CD14-positive monocyte (primary cell): ENCODE data around the gene KCNJ10. TPM values are rescaled to one million over a fixed set of nuclear protein-coding genes. Genes with fewer than 3 reads are reported as not detected.
A peak's percentile ranks its signal among the peaks of the same experiment; 100 is the strongest.

ENCODE experiments used
- DNase-seq, 3 donors: peaks; one replicate each; pipeline ENCODE4 v3.0.0-alpha.2; 2011 to 2022
- H2AFZ ChIP-seq: 2 replicates; pipeline ENCODE4 v1.6.0; 2012; ENCODE audit warnings: mild to moderate bottlenecking, low read depth, low read length, inconsistent platforms; ENCODE audit not compliant: insufficient read depth, poor library complexity, severe bottlenecking
- H3K27ac ChIP-seq, 2 donors: 1 replicate in 1 of 2; 2 replicates in 1 of 2; pipeline ENCODE4 v1.5.1; 2012 to 2013; ENCODE audit warnings: low read length in 2 of 2, control low read depth in 1 of 2, inconsistent platforms in 1 of 2, low read depth in 1 of 2, mild to moderate bottlenecking in 1 of 2
- H3K27me3 ChIP-seq, 2 donors: one replicate each; pipeline versions ENCODE4 v1.6.0 to v1.6.1; 2011 to 2013; ENCODE audit warnings: low read length in 2 of 2; ENCODE audit not compliant: control insufficient read depth in 2 of 2, insufficient read depth in 2 of 2
- H3K36me3 ChIP-seq, 2 donors: replicated peaks in 1 of 2; 1 replicate in 1 of 2; 2 replicates in 1 of 2; pipeline versions ENCODE4 v1.5.1 to v1.6.1; 2012 to 2013; ENCODE audit warnings: low read length in 2 of 2, control low read depth in 1 of 2, inconsistent platforms in 1 of 2, mild to moderate bottlenecking in 1 of 2; ENCODE audit not compliant: insufficient read depth in 2 of 2, control insufficient read depth in 1 of 2
- H3K4me1 ChIP-seq, 2 donors: 1 replicate in 1 of 2; 2 replicates in 1 of 2; pipeline versions ENCODE4 v1.5.1 to v1.6.1; 2012 to 2013; ENCODE audit warnings: low read length in 2 of 2, control low read depth in 1 of 2, inconsistent platforms in 1 of 2, mild to moderate bottlenecking in 1 of 2, moderate library complexity in 1 of 2; ENCODE audit not compliant: insufficient read depth in 2 of 2, control insufficient read depth in 1 of 2
- H3K4me2 ChIP-seq: replicated peaks from 2 replicates; pipeline ENCODE3; 2012; ENCODE audit warnings: low read length, moderate library complexity, mild to moderate bottlenecking; ENCODE audit not compliant: poor library complexity, severe bottlenecking; ENCODE audit errors: extremely low read depth
- H3K4me3 ChIP-seq, 3 experiments: fragments of 200-600 bp in 1 of 3; sonication (generic) in 1 of 3; replicated peaks in 1 of 3; 1 replicate in 2 of 3; 2 replicates in 1 of 3; pipeline ENCODE4 v1.5.1; 2011 to 2013; ENCODE audit warnings: low read length in 3 of 3, mild to moderate bottlenecking in 3 of 3, control low read depth in 2 of 3, low read depth in 2 of 3, inconsistent platforms in 1 of 3, moderate library complexity in 1 of 3
- H3K79me2 ChIP-seq: 2 replicates; pipeline ENCODE4 v1.6.0; 2012; ENCODE audit warnings: mild to moderate bottlenecking, control low read depth, inconsistent platforms, low read length, moderate library complexity; ENCODE audit not compliant: insufficient read depth
- H3K9ac ChIP-seq: 2 replicates; pipeline ENCODE4 v1.6.0; 2017; ENCODE audit warnings: low read length, mild to moderate bottlenecking; ENCODE audit not compliant: insufficient read depth, poor library complexity, severe bottlenecking
- H3K9me3 ChIP-seq, 2 donors: replicated peaks in 1 of 2; 1 replicate in 1 of 2; 2 replicates in 1 of 2; pipeline versions ENCODE4 v1.5.1 to v1.6.1; 2012 to 2013; ENCODE audit warnings: low read length in 2 of 2, control low read depth in 1 of 2; ENCODE audit not compliant: control insufficient read depth in 1 of 2, insufficient read depth in 1 of 2
- H4K20me1 ChIP-seq: 2 replicates; pipeline ENCODE4 v1.6.0; 2012; ENCODE audit warnings: mild to moderate bottlenecking, low read length, control low read depth, moderate library complexity; ENCODE audit not compliant: insufficient read depth
- H3K27ac Mint-ChIP-seq, 7 donors: one replicate each; pipeline ENCODE4 v1.8.0; 2020; ENCODE audit warnings: mild to moderate bottlenecking in 7 of 7, mixed read lengths in 7 of 7, moderate library complexity in 6 of 7, inconsistent platforms in 2 of 7
- H3K27me3 Mint-ChIP-seq, 3 donors: one replicate each; pipeline ENCODE4 v1.8.0; 2021 to 2022; ENCODE audit warnings: low read depth in 3 of 3, mild to moderate bottlenecking in 3 of 3, mixed read lengths in 3 of 3, moderate library complexity in 3 of 3, inconsistent platforms in 1 of 3
- H3K36me3 Mint-ChIP-seq, 2 donors: one replicate each; pipeline ENCODE4 v1.8.0; 2020; ENCODE audit warnings: mixed read lengths in 2 of 2, inconsistent platforms in 1 of 2, mild to moderate bottlenecking in 1 of 2
- H3K4me1 Mint-ChIP-seq: one replicate; pipeline ENCODE4 v1.8.0; 2020; ENCODE audit warnings: mild to moderate bottlenecking, mixed read lengths
- H3K4me3 Mint-ChIP-seq, 2 donors: one replicate each; pipeline ENCODE4 v1.8.0; 2020; ENCODE audit warnings: mild to moderate bottlenecking in 2 of 2, mixed read lengths in 2 of 2, moderate library complexity in 1 of 2
- H3K9me3 Mint-ChIP-seq, 7 donors: one replicate each; pipeline ENCODE4 v1.8.0; 2020 to 2022; ENCODE audit warnings: mixed read lengths in 7 of 7, mild to moderate bottlenecking in 6 of 7, moderate library complexity in 6 of 7, inconsistent platforms in 2 of 7
- WGBS: methylation state at CpG from one replicate; pipeline ENCODE4 v1.1.5; 2013; ENCODE audit warnings: missing lambda C conversion rate; ENCODE audit not compliant: insufficient coverage; 5-methylcytosine and 5-hydroxymethylcytosine counted together
- intact Hi-C, 2 donors: fragments of 100-400 bp; cut with micrococcal nuclease; formaldehyde crosslinking; loops; one replicate each; pipeline versions ENCODE4 v1.15.0 to v1.15.1; 2023
- polyA plus RNA-seq, 3 donors: library from polyadenylated mRNA; depleted of rRNA in 1 of 3; unstranded in 2 of 3; stranded (reverse) in 1 of 3; fragments of 300-500 nt in 2 of 3; fragments of >200 nt in 1 of 3; fragmentation: Illumina TruSeq in 2 of 3; gene quantifications; 1 replicate in 2 of 3; 2 replicates in 1 of 3; pipeline ENCODE4 v1.2.3, GENCODE V29; 2012 to 2021
- TF ChIP-seq, protein P1 (sequence below): fragments of 200-600 bp; IDR thresholded peaks from one replicate; pipeline ENCODE4 v1.8.0; 2022; ENCODE audit warnings: antibody characterized with exemption, mild to moderate bottlenecking

KCNJ10 gene
- polyA plus RNA-seq, 3 donors, result 0.23 TPM; not detected in 2

DNA sequence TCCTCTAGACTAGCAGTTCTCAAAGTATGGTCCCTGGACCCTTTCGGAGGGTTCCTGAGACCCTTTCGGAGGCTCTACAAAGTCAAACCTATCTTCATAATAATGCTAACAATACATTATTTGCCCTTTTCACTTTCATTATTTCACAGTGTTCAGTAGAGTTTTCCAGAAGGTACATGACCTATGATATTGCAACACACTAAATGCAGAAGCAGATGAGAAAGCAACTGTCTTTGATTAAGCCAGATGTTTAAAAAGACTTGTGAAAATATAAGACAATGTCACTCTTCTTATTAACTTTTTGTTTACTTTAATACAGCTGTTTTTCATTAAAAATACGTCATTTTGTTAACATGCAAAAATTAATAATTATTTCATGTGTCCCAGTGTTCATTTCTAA, 5.8 kb downstream of the KCNJ10 start:
- TF ChIP-seq, protein P1, sequence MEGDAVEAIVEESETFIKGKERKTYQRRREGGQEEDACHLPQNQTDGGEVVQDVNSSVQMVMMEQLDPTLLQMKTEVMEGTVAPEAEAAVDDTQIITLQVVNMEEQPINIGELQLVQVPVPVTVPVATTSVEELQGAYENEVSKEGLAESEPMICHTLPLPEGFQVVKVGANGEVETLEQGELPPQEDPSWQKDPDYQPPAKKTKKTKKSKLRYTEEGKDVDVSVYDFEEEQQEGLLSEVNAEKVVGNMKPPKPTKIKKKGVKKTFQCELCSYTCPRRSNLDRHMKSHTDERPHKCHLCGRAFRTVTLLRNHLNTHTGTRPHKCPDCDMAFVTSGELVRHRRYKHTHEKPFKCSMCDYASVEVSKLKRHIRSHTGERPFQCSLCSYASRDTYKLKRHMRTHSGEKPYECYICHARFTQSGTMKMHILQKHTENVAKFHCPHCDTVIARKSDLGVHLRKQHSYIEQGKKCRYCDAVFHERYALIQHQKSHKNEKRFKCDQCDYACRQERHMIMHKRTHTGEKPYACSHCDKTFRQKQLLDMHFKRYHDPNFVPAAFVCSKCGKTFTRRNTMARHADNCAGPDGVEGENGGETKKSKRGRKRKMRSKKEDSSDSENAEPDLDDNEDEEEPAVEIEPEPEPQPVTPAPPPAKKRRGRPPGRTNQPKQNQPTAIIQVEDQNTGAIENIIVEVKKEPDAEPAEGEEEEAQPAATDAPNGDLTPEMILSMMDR, result no peak
- peaks cover 24 to 27% of the 10 kb centered on the region in 2 donors for H3K4me1 ChIP-seq
- no peaks in the 10 kb centered on the region for H3K36me3 ChIP-seq
- H3K27ac Mint-ChIP-seq, result no peak overlapping the region
- H3K36me3 Mint-ChIP-seq, result peaks cover 0 to 3% of the 10 kb centered on the region in 2 donors
- peaks cover 14 to 33% (median 20%) of the 10 kb centered on the region in 3 donors for H3K27me3 Mint-ChIP-seq
- peaks cover 5% of the 10 kb centered on the region for H3K4me1 Mint-ChIP-seq
- H3K27ac ChIP-seq, result no peak overlapping the region
- no peak for DNase-seq
- intact Hi-C loops, result no loop called here
- H3K9ac ChIP-seq, result no peak overlapping the region
- no peak overlapping the region for H3K4me2 ChIP-seq
- 80% methylated on average over 1 of the region's 3 CpGs for WGBS
- H3K9me3 Mint-ChIP-seq, result peaks cover 0 to 1% (median 0%) of the 10 kb centered on the region in 7 donors
- H3K4me3 Mint-ChIP-seq, result no peak overlapping the region
- H2AFZ ChIP-seq, result no peak overlapping the region
- no peaks in the 10 kb centered on the region for H4K20me1 ChIP-seq
- no peaks in the 10 kb centered on the region for H3K79me2 ChIP-seq
- H3K9me3 ChIP-seq, result no peaks in the 10 kb centered on the region
- peaks cover 2 to 5% of the 10 kb centered on the region in 2 donors for H3K27me3 ChIP-seq
- no peak overlapping the region for H3K4me3 ChIP-seq

DNA sequence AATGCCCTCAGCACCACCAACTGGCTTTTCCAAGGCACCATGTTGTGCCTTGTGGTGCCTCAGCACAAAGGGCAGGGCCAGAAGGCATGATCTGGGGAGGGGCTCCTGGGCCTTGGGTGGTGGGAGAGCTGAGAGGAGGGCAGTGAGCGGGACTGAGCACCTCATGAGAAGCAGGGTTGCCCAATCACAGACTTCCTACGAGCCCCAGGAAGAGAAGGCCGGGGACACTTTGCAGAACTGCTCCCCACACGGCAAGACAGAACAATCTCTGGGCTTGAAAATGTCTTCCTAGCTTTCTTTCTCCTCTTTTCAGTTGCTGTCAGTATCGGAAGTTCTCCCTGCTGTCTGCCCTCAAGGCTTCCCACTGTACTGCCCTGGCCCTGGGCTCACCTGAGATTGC, 6.8 kb downstream of the KCNJ10 start:
- Histone ChIP-seq H3K4me3 (peak overlapping the region in 1 of 3 experiments; percentile 37), H3K9me3 (no peaks in the 10 kb centered on the region), H4K20me1 (no peaks in the 10 kb centered on the region), H3K4me1 (peaks cover 24 to 27% of the 10 kb centered on the region in 2 donors), H3K27ac (peak overlapping the region in 1 of 2 donors; percentile 11), H3K27me3 (no peaks in the 10 kb centered on the region), H3K4me2 (peak overlapping the region; percentile 17), H2AFZ (peak overlapping the region; percentile 63), H3K9ac (no peak overlapping the region), H3K36me3 (no peaks in the 10 kb centered on the region), H3K79me2 (no peaks in the 10 kb centered on the region)
- 48% methylated on average over 3 of the region's 5 CpGs for WGBS
- Mint-ChIP-seq H3K36me3 (no peaks in the 10 kb centered on the region), H3K27ac (peak overlapping the region in 4 of 7 donors; percentile 46 to 70 (median 60)), H3K27me3 (peaks cover 9 to 24% (median 11%) of the 10 kb centered on the region in 3 donors), H3K9me3 (no peaks in the 10 kb centered on the region), H3K4me3 (peak overlapping the region in 1 of 2 donors; percentile 66), H3K4me1 (peaks cover 5% of the 10 kb centered on the region)
- peak; percentile 22 to 54 (median 34) for DNase-seq
- TF ChIP-seq, protein P1, result no peak
- intact Hi-C loops, result no loop called here
